Neutrophil (primary cell): ENCODE results near the gene SNX20.

Experiments used
- H3K27ac ChIP-seq: fragments of 200-600 bp; sonication (generic); 2 replicates; pipeline ENCODE4 v1.5.1; 2016; ENCODE audit warnings: mild to moderate bottlenecking, moderate library complexity
- H3K27me3 ChIP-seq: fragments of 200-600 bp; sonication (generic); 2 replicates; pipeline ENCODE4 v1.6.0; 2016; ENCODE audit warnings: mild to moderate bottlenecking
- H3K36me3 ChIP-seq: fragments of 200-600 bp; sonication (generic); 2 replicates; pipeline ENCODE4 v1.5.1; 2017
- H3K4me1 ChIP-seq, 2 experiments: fragments of 200-600 bp in 1 of 2; sonication (generic) in 1 of 2; 1 replicate in 1 of 2; 2 replicates in 1 of 2; pipeline versions ENCODE4 v1.5.1 to v1.6.1; 2013 to 2016; ENCODE audit warnings: low read depth in 1 of 2, low read length in 1 of 2, mild to moderate bottlenecking in 1 of 2, moderate library complexity in 1 of 2; ENCODE audit not compliant: control insufficient read depth in 1 of 2, insufficient read depth in 1 of 2
- H3K4me3 ChIP-seq, 2 experiments: fragments of 200-600 bp in 1 of 2; sonication (generic) in 1 of 2; 1 replicate in 1 of 2; 2 replicates in 1 of 2; pipeline ENCODE4 v1.5.1; 2013 to 2016; ENCODE audit warnings: low read depth in 1 of 2, low read length in 1 of 2, mild to moderate bottlenecking in 1 of 2, moderate library complexity in 1 of 2
- H3K9me3 ChIP-seq: fragments of 200-600 bp; sonication (generic); 2 replicates; pipeline ENCODE4 v1.5.1; 2016
- CTCF ChIP-seq: fragments of 200-600 bp; sonication (generic); IDR thresholded peaks from 2 replicates; pipeline ENCODE4 v1.5.1; 2016; ENCODE audit warnings: antibody characterized with exemption

The SNX20 gene

GRCh38 chr16:50709061-50709684 lies 28.1 kb upstream of the SNX20 start:
- Histone ChIP-seq H3K4me3 (peak overlapping the region; percentile 31 to 52), H3K36me3 (peaks cover 42% of the 10 kb centered on the region), H3K27me3 (no peaks in the 10 kb centered on the region), H3K27ac (peak overlapping the region; percentile 92), H3K4me1 (peaks cover 74 to 77% of the 10 kb centered on the region in 2 experiments), H3K9me3 (no peaks in the 10 kb centered on the region)
- peak; percentile 26 for TF ChIP-seq CTCF

- Histone ChIP-seq H3K9me3 (no peaks in the 10 kb centered on the region), H3K4me1 (peaks cover 74 to 75% of the 10 kb centered on the region in 2 experiments), H3K36me3 (peaks cover 42% of the 10 kb centered on the region), H3K27ac (peak overlapping the region; percentile 92), H3K27me3 (no peaks in the 10 kb centered on the region), H3K4me3 (peak overlapping the region; percentile 31 to 52)
- no peak for TF ChIP-seq CTCF
Measured at GRCh38 chr16:50708373-50709060, 27.4 kb upstream of the SNX20 start.

- no peaks in the 10 kb centered on the region for H3K9me3 ChIP-seq
- no peaks in the 10 kb centered on the region for H3K27me3 ChIP-seq
- H3K36me3 ChIP-seq = peaks cover 28% of the 10 kb centered on the region
- TF ChIP-seq CTCF = no peak
- peak overlapping the region; percentile 24 for H3K27ac ChIP-seq
- H3K4me1 ChIP-seq = peaks cover 68 to 74% of the 10 kb centered on the region in 2 experiments
- H3K4me3 ChIP-seq = no peak overlapping the region
Measured at GRCh38 chr16:50706250-50706649, 25.1 kb upstream of the SNX20 start.

GRCh38 chr16:50705436-50706110 lies 24.5 kb upstream of the SNX20 start:
- H3K4me1 ChIP-seq = peaks cover 61 to 71% of the 10 kb centered on the region in 2 experiments

GRCh38 chr16:50704245-50704644 lies 23.1 kb upstream of the SNX20 start:
- peaks cover 60 to 71% of the 10 kb centered on the region in 2 experiments for H3K4me1 ChIP-seq
- TF ChIP-seq CTCF = no peak

More at GRCh38 chr16:50705436-50706110, 24.5 kb upstream of the SNX20 start:
- Histone ChIP-seq H3K27ac (peak overlapping the region; percentile 24), H3K27me3 (no peaks in the 10 kb centered on the region), H3K36me3 (peaks cover 28% of the 10 kb centered on the region), H3K4me3 (no peak overlapping the region), H3K9me3 (no peaks in the 10 kb centered on the region)
- TF ChIP-seq CTCF = no peak

More at GRCh38 chr16:50704245-50704644, 23.1 kb upstream of the SNX20 start:
- no peak overlapping the region for H3K4me3 ChIP-seq
- peaks cover 28% of the 10 kb centered on the region for H3K36me3 ChIP-seq
- no peaks in the 10 kb centered on the region for H3K27me3 ChIP-seq
- H3K27ac ChIP-seq = peak overlapping the region; percentile 47
- H3K9me3 ChIP-seq = no peaks in the 10 kb centered on the region
